Measurements from ENCODE around the gene VEGFC. TPM values are rescaled to one million over a fixed set of nuclear protein-coding genes. Genes with fewer than 3 reads are reported as not detected.

The VEGFC gene
- polyA plus RNA-seq, 1 donor (not counting 4 experiments of a cell fraction or from before 2014, with no cell fraction given) = 19.4 TPM

DNA sequence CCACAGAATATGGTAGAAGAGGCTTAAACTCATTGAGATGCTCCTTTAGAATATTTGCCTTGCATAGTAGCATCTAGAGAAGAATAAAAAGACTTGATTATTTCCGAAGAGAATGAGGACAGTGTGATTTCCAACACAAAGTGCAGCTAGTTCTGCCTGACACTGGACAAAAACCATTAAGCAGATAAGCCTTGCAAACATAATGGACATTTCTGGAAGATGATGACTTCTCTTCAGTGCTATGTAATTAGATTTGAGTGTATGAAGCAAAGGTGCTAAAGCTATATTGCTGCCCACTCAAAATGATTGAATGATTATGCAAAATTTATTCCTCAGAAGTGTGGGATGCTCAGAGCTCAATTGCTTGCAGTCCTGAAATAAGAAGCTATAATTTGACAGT, 156.4 kb downstream of the VEGFC start:
- Histone ChIP-seq H3K4me2 (ENCODE audit: control insufficient read depth, extremely low read depth, insufficient read depth, low read depth, low read length) (no peak overlapping the region), H3K9me3 (ENCODE audit: control insufficient read depth, low read depth, low read length) (no peaks in the 10 kb centered on the region), H2AFZ (ENCODE audit: control insufficient read depth, low read length) (no peak overlapping the region), H3K36me3 (ENCODE audit: control insufficient read depth in 2 of 2, extremely low read depth in 1 of 2, insufficient read depth in 2 of 2, low read length in 2 of 2) (no peaks in the 10 kb centered on the region), H3K9ac (ENCODE audit: control insufficient read depth, extremely low read depth, insufficient read depth, low read length) (no peak overlapping the region), H3K4me1 (ENCODE audit: control insufficient read depth, extremely low read depth, insufficient read depth, low read length) (peaks cover 5% of the 10 kb centered on the region), H3K27ac (ENCODE audit: control insufficient read depth, insufficient read depth, low read length) (no peak overlapping the region), H3K9me1 (ENCODE audit: control insufficient read depth, extremely low read depth, insufficient read depth, low read length) (no peaks in the 10 kb centered on the region), H4K20me1 (ENCODE audit: control insufficient read depth, extremely low read depth, insufficient read depth, low read length) (no peaks in the 10 kb centered on the region), H3K27me3 (ENCODE audit: control insufficient read depth, extremely low read depth, insufficient read depth, low read length) (no peaks in the 10 kb centered on the region), H3K79me2 (ENCODE audit: control insufficient read depth, insufficient read depth, low read length) (no peaks in the 10 kb centered on the region), H3K4me3 (ENCODE audit: control insufficient read depth in 2 of 3, extremely low read depth in 1 of 3, insufficient read depth in 2 of 3, low read depth in 1 of 3, low read length in 3 of 3) (no peak overlapping the region)
- FAIRE-seq (no peak), DNase-seq (ENCODE audit: low read depth, low spot score) (no peak)
- dilution Hi-C loops (cut with MboI; ENCODE audit: extremely low pct_ligation_motif_present, low sequenced_read_pairs) = no loop called here
- no peak for TF ChIP-seq EZH2 (IDR thresholded peaks at IDR 0.05; ENCODE audit: low read length)
- TF ChIP-seq, protein P1, sequence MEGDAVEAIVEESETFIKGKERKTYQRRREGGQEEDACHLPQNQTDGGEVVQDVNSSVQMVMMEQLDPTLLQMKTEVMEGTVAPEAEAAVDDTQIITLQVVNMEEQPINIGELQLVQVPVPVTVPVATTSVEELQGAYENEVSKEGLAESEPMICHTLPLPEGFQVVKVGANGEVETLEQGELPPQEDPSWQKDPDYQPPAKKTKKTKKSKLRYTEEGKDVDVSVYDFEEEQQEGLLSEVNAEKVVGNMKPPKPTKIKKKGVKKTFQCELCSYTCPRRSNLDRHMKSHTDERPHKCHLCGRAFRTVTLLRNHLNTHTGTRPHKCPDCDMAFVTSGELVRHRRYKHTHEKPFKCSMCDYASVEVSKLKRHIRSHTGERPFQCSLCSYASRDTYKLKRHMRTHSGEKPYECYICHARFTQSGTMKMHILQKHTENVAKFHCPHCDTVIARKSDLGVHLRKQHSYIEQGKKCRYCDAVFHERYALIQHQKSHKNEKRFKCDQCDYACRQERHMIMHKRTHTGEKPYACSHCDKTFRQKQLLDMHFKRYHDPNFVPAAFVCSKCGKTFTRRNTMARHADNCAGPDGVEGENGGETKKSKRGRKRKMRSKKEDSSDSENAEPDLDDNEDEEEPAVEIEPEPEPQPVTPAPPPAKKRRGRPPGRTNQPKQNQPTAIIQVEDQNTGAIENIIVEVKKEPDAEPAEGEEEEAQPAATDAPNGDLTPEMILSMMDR (optimal IDR thresholded peaks at IDR 0.05 in 1 of 3, IDR thresholded peaks at IDR 0.05 in 1 of 3, conservative IDR thresholded peaks at IDR 0.05 in 1 of 3; ENCODE audit: extremely low read depth in 1 of 3, insufficient read depth in 2 of 3, low read length in 3 of 3) = no peak

DNA sequence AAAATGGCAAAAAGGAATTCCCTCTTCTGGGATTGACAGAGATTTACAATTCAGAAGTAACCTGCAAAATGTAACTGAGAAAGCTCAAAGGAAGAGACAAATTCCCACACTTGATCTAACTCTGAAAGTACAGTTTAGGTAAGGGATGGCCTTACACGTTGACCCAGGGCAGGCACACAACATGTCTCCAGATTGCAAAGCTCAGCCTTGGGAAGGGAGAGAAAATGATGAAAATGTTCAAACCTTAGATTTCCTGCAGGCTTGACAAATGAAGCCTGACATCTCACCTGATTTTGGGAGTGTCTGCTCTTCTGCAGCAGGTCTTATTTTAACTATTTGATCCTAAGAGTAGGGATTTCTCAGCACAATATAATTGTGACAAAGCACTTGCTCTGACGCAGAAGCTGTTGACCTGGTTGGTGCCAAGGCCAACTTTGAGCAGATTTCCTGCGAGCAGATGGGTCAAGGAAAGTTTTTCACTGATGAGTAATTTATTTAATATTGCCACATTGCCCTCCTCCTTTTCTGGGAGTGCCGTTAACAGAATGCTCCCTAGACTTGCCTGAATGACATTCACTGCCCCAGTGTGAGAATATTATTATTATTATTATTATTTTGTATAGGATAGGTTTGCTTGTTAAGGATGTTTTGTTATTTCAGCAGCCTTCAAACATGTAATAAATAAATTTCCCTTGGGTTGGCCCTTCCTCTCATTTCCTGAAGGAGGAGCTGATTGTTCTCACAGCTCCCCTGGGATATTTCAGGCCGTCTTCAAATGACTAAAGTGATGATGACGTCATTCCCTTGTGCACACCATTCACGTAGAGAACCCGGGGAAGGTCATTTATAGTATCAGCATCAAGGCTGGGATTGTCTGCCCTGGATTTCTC, 157.1 kb downstream of the VEGFC start:
- dilution Hi-C loops (cut with MboI; ENCODE audit: extremely low pct_ligation_motif_present, low sequenced_read_pairs) = no loop called here
- Histone ChIP-seq H3K36me3 (ENCODE audit: control insufficient read depth in 2 of 2, extremely low read depth in 1 of 2, insufficient read depth in 2 of 2, low read length in 2 of 2) (no peaks in the 10 kb centered on the region), H3K4me2 (ENCODE audit: control insufficient read depth, extremely low read depth, insufficient read depth, low read depth, low read length) (no peak overlapping the region), H3K79me2 (ENCODE audit: control insufficient read depth, insufficient read depth, low read length) (no peaks in the 10 kb centered on the region), H3K9me1 (ENCODE audit: control insufficient read depth, extremely low read depth, insufficient read depth, low read length) (no peaks in the 10 kb centered on the region), H3K4me1 (ENCODE audit: control insufficient read depth, extremely low read depth, insufficient read depth, low read length) (peaks cover 5% of the 10 kb centered on the region), H3K27ac (ENCODE audit: control insufficient read depth, insufficient read depth, low read length) (no peak overlapping the region), H2AFZ (ENCODE audit: control insufficient read depth, low read length) (no peak overlapping the region), H3K9ac (ENCODE audit: control insufficient read depth, extremely low read depth, insufficient read depth, low read length) (no peak overlapping the region), H4K20me1 (ENCODE audit: control insufficient read depth, extremely low read depth, insufficient read depth, low read length) (no peaks in the 10 kb centered on the region), H3K27me3 (ENCODE audit: control insufficient read depth, extremely low read depth, insufficient read depth, low read length) (no peaks in the 10 kb centered on the region), H3K4me3 (ENCODE audit: control insufficient read depth in 2 of 3, extremely low read depth in 1 of 3, insufficient read depth in 2 of 3, low read depth in 1 of 3, low read length in 3 of 3) (no peak overlapping the region), H3K9me3 (ENCODE audit: control insufficient read depth, low read depth, low read length) (no peaks in the 10 kb centered on the region)
- no peak for FAIRE-seq
- DNase-seq (ENCODE audit: low read depth, low spot score) = no peak
- TF ChIP-seq, protein P1 (optimal IDR thresholded peaks at IDR 0.05 in 1 of 3, IDR thresholded peaks at IDR 0.05 in 1 of 3, conservative IDR thresholded peaks at IDR 0.05 in 1 of 3; ENCODE audit: extremely low read depth in 1 of 3, insufficient read depth in 2 of 3, low read length in 3 of 3) = no peak
- TF ChIP-seq EZH2 (IDR thresholded peaks at IDR 0.05; ENCODE audit: low read length) = no peak

Data from keratinocyte (primary cell).